Thyroid gland (tissue), 4 donors: Measurements from ENCODE around the gene PITPNM2. TPM values are rescaled to one million over a fixed set of nuclear protein-coding genes. Genes with fewer than 3 reads are reported as not detected.

ENCODE experiments used
- DNase-seq, 2 donors: peaks; one replicate each; pipeline ENCODE4 v3.0.0-alpha.2; 2019
- H3K27ac ChIP-seq, 3 donors: fragments of 200-600 bp; sonication (generic); 1 replicate in 2 of 3; 2 replicates in 1 of 3; pipeline ENCODE4 v1.5.1; 2016 to 2019; ENCODE audit warnings: mild to moderate bottlenecking in 1 of 3, moderate library complexity in 1 of 3
- H3K27me3 ChIP-seq: fragments of 200-600 bp; sonication (generic); one replicate; pipeline ENCODE4 v1.5.1; 2019
- H3K36me3 ChIP-seq, 2 donors: fragments of 200-600 bp; sonication (generic); one replicate each; pipeline ENCODE4 v1.5.1; 2016 to 2019
- H3K4me1 ChIP-seq, 2 donors: fragments of 200-600 bp; sonication (generic); one replicate each; pipeline ENCODE4 v1.5.1; 2017 to 2019
- H3K4me3 ChIP-seq, 3 donors: fragments of 200-600 bp; sonication (generic); replicated peaks in 1 of 3; 1 replicate in 2 of 3; 2 replicates in 1 of 3; pipeline ENCODE4 v1.5.1; 2016; ENCODE audit warnings: mild to moderate bottlenecking in 1 of 3
- H3K9me3 ChIP-seq: fragments of 200-600 bp; sonication (generic); one replicate; pipeline ENCODE4 v1.5.1; 2017
- POLR2A ChIP-seq, 2 donors: fragments of 450-650 bp; IDR thresholded peaks; one replicate each; pipeline ENCODE4 v1.6.1; 2017; ENCODE audit warnings: antibody characterized with exemption in 2 of 2, mild to moderate bottlenecking in 2 of 2, moderate library complexity in 1 of 2
- WGBS, 2 donors: methylation state at CpG; one replicate each; pipeline ENCODE4 v1.1.5; 2017; 5-methylcytosine and 5-hydroxymethylcytosine counted together
- intact Hi-C: fragments of 100-400 bp; cut with DNase I; formaldehyde crosslinking; loops from one replicate; pipeline ENCODE4 v1.15.1; 2023
- total RNA-seq, 4 donors: library from RNA; depleted of rRNA; stranded (reverse); fragments of >200 nt; gene quantifications; one replicate each; pipeline ENCODE4 v1.2.3, GENCODE V29; 2016
- TF ChIP-seq, protein P1 (sequence below), 6 experiments: fragments of 200-600 bp in 3 of 6; fragments of 450-650 bp in 3 of 6; sonication (generic) in 3 of 6; IDR thresholded peaks; one replicate each; pipeline ENCODE4 v1.5.1; 2016 to 2019; ENCODE audit warnings: antibody characterized with exemption in 6 of 6, mild to moderate bottlenecking in 2 of 6, inconsistent platforms in 1 of 6, moderate library complexity in 1 of 6

Gene PITPNM2
- total RNA-seq, 4 donors from 2014 or later, result 4.1 to 22.4 (median 9.3) TPM

DNA sequence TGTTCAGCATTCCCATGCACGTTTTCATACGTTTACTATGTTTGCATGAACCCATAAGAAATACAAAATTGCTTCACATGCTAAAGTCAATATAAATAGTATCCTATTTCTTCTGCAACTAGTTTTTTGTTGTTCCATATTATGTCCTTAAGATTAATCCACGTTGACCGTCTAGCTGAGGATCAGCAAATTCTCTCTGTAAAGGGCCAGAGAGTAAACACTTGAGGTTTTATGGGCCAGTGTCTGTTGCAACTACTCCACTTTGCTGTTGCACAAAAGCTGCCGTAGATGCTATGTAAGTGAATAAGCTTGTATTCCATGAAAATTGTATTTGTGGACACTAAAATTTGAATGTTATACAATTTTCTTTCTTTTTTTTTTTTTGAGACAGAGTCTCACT lies 21.1 kb upstream of the PITPNM2 start:
- intact Hi-C loops, result no loop called here
- Histone ChIP-seq H3K27me3 (no peaks in the 10 kb centered on the region), H3K4me1 (no peaks in the 10 kb centered on the region), H3K27ac (no peak overlapping the region), H3K36me3 (no peaks in the 10 kb centered on the region), H3K4me3 (no peak overlapping the region), H3K9me3 (no peaks in the 10 kb centered on the region)
- no peak for TF ChIP-seq POLR2A (IDR thresholded peaks at IDR 0.05)
- TF ChIP-seq, protein P1, sequence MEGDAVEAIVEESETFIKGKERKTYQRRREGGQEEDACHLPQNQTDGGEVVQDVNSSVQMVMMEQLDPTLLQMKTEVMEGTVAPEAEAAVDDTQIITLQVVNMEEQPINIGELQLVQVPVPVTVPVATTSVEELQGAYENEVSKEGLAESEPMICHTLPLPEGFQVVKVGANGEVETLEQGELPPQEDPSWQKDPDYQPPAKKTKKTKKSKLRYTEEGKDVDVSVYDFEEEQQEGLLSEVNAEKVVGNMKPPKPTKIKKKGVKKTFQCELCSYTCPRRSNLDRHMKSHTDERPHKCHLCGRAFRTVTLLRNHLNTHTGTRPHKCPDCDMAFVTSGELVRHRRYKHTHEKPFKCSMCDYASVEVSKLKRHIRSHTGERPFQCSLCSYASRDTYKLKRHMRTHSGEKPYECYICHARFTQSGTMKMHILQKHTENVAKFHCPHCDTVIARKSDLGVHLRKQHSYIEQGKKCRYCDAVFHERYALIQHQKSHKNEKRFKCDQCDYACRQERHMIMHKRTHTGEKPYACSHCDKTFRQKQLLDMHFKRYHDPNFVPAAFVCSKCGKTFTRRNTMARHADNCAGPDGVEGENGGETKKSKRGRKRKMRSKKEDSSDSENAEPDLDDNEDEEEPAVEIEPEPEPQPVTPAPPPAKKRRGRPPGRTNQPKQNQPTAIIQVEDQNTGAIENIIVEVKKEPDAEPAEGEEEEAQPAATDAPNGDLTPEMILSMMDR (IDR thresholded peaks at IDR 0.05), result no peak
- WGBS, 2 donors, result 69 to 72% methylated on average over 5 of the region's 5 CpGs
- DNase-seq, result no peak

DNA sequence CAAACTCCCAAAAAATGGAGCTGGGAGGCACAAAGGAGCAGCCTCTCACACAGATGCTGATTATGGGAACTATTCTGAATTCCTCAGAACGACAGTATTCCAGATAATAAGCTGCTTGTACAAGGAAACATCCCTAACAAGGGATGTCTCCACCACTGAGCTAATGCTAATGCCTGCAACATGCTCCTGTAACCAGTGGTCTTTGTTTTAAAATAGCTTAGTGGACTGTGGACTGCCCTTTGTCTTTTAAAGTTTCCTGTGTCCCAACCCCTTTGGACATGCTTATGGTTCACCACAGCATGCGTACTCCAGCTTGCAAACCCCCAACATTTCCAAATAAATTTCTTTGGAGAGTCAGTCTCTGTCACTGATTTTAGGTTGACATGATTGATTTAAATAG lies 16.4 kb upstream of the PITPNM2 start:
- Histone ChIP-seq H3K4me3 (no peak overlapping the region), H3K36me3 (no peaks in the 10 kb centered on the region), H3K9me3 (no peaks in the 10 kb centered on the region), H3K4me1 (peaks cover 11 to 13% of the 10 kb centered on the region in 2 donors), H3K27ac (no peak overlapping the region), H3K27me3 (no peaks in the 10 kb centered on the region)
- DNase-seq, result no peak
- WGBS, 2 donors, result 50% methylated on average over 2 of the region's 2 CpGs
- no peak for TF ChIP-seq POLR2A (IDR thresholded peaks at IDR 0.05)
- TF ChIP-seq, protein P1 (IDR thresholded peaks at IDR 0.05), result no peak
- intact Hi-C loops, result no loop called here

DNA sequence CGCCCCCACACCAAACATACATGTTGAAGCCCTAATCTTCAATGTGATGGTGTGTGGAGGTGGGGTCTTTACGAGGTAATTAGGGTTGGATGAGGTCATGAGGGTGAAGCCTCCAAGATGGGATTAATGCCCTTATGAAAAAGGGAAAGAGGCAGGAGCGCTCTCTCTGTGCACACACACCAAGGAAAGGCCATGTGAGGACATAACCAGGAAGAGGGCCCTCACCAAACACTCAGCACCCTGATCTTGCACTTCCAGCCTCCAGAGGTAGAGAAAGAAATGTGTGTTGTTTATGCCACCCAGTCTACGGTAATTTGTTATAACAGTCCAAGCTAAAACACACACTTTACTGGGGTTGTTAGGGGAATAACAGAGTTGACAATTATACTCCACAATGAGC lies 14.6 kb upstream of the PITPNM2 start:
- no peak for TF ChIP-seq POLR2A (IDR thresholded peaks at IDR 0.05)
- TF ChIP-seq, protein P1 (IDR thresholded peaks at IDR 0.05), result no peak
- no peak for DNase-seq
- H3K4me1 ChIP-seq, result peaks cover 11 to 13% of the 10 kb centered on the region in 2 donors
- WGBS, 2 donors, result 93 to 97% methylated on average over 4 of the region's 4 CpGs
- no peaks in the 10 kb centered on the region for H3K36me3 ChIP-seq
- no peaks in the 10 kb centered on the region for H3K9me3 ChIP-seq
- no peaks in the 10 kb centered on the region for H3K27me3 ChIP-seq
- H3K4me3 ChIP-seq, result no peak overlapping the region
- H3K27ac ChIP-seq, result no peak overlapping the region
- intact Hi-C loops, result no loop called here

DNA sequence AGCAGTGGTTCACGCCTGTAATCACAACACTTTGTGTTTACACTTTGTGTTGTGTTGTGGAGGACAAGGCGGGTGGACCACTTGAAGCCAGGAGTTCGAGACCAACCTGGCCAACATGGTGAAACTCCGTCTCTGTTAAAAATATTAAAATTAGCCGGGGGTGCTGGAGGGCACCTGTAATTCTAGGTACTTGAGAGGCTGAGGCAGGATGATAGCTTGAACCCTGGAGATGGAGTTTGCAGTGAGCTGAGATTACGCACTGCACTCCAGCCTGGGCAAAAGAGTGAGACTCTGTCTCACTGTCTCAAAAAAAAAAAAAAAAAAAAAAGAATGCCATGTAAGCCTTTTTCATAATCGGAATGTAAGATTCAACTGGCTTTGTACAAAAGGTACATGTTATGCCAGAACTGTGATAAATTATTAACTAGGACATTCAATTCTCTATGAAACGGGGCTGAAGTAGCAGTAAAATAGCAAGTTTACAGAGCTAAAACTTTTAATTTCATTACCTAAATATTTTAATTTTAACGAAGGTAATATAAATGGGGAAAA lies 13.9 kb upstream of the PITPNM2 start:
- peak overlapping the region in 2 of 3 donors; percentile 52 to 61 for H3K27ac ChIP-seq
- H3K4me3 ChIP-seq, result no peak overlapping the region
- no peaks in the 10 kb centered on the region for H3K27me3 ChIP-seq
- DNase-seq, result no peak
- no peaks in the 10 kb centered on the region for H3K9me3 ChIP-seq
- peaks cover 11 to 13% of the 10 kb centered on the region in 2 donors for H3K4me1 ChIP-seq
- intact Hi-C loops, result no loop called here
- 95% methylated on average over 9 of the region's 9 CpGs for WGBS, 2 donors
- no peak for TF ChIP-seq POLR2A (IDR thresholded peaks at IDR 0.05)
- TF ChIP-seq, protein P1 (IDR thresholded peaks at IDR 0.05), result no peak
- no peaks in the 10 kb centered on the region for H3K36me3 ChIP-seq

DNA sequence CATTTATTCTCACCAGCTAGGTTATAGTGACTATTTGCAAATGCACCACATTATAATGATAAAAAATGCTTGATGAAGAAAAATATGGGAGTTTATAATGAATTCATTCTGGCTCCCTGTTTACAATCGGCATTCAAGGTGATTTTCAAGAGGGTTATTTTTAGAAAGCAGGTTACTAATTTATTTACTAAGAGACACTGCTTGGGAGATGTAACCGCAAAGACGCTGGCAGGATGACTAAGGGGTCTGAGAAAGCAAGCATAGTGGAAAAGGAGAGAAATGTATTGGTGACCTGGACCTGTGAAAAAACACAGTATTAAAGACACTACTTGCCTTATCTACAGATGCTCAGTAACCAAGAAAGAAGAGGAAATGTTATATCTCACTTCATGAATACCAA lies 13.3 kb upstream of the PITPNM2 start:
- Histone ChIP-seq H3K27ac (peak overlapping the region; percentile 52 to 61 (median 56)), H3K4me3 (no peak overlapping the region), H3K27me3 (no peaks in the 10 kb centered on the region), H3K36me3 (no peaks in the 10 kb centered on the region), H3K4me1 (peaks cover 11 to 13% of the 10 kb centered on the region in 2 donors), H3K9me3 (no peaks in the 10 kb centered on the region)
- TF ChIP-seq POLR2A (IDR thresholded peaks at IDR 0.05), result no peak
- TF ChIP-seq, protein P1 (IDR thresholded peaks at IDR 0.05), result no peak
- 52 to 62% methylated on average over 3 of the region's 3 CpGs for WGBS, 2 donors
- intact Hi-C loops, result no loop called here
- DNase-seq, result no peak
